ENCODE results near the gene PRKCSH.
"Not testable (repeated sequence)": the region's sequence is repeated elsewhere in the genome, so short reads cannot be mapped to it uniquely, and the experiment has no call there.

The PRKCSH gene

DNA sequence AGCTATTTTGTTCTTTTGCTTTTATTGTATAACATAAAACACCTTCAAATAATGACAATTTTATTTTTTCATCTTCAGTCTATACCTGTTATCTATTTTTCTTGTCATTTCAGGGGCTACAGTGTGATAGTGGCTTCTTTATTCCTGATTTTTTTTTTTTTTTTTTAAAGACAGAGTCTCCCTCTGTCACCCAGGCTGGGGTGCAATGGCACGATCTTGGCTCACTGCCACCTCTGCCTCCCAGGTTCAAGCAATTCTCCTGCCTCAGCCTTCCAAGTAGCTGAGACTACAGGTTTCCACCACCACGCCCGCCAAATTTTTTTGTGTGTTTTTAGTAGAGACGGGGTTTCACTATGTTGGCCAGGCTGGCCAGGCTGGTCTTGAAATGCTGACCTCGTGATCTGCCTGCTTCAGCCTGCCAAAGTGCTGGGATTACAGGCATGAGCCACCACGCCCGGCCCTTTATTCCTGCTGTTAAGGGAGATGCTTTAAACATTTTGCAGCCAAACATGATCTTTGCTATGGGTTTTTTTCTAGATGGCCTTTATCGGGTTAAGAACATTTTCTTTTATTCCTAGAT is 32.9 kb downstream of the PRKCSH start:
- not testable (repeated sequence) for H3K9me3 Mint-ChIP-seq; H3K27ac Mint-ChIP-seq; DNase-seq; H3K36me3 Mint-ChIP-seq (ENCODE audit: low read depth); ATAC-seq; H3K27me3 Mint-ChIP-seq; H3K4me1 Mint-ChIP-seq; H3K4me3 Mint-ChIP-seq

DNA sequence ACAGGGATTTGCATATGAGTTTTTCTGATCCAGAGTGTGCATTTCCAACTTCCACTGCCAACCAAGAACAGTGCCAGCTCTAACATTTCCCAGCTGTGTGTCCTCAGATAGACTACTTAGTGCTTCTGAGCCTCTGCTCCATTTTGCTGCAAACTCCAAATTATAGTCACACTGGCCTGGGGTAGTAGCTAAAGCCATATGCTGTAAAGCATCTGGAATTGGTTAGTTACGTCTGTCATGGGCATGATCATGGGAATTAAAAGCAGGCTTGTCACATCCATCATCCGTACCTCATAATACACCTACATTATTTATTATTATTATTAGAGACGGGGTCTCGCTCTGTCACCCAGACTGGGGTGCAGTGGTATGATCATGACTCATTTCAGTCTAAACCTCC is 38.3 kb downstream of the PRKCSH start:
- no peak for ATAC-seq
- Mint-ChIP-seq H3K4me1 (no peaks in the 10 kb centered on the region), H3K9me3 (no peaks in the 10 kb centered on the region), H3K4me3 (no peak overlapping the region), H3K27me3 (peaks cover 20% of the 10 kb centered on the region), H3K36me3 (ENCODE audit: low read depth) (no peaks in the 10 kb centered on the region), H3K27ac (no peak overlapping the region)
- no peak for DNase-seq

DNA sequence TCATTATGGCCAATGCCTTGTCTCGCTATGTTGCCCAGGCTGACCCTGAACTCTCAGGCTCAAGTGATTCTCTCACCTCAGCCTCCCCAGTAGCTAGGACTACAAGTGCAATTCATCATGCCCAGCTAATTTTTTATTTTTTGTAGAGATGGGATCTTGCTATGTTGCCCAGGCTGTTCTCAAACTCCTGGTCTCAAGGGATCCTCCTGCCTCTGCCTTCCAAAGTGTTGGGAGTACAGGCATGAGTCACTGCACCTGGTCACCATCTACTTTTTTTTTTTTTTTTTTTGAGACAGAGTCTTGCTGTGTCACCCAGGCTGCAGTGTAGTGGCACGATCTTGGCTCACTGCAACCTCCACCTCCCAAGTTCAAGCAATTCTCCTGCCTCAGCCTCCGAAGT is 39.9 kb downstream of the PRKCSH start:
- H3K27ac Mint-ChIP-seq; H3K9me3 Mint-ChIP-seq; H3K4me3 Mint-ChIP-seq; H3K36me3 Mint-ChIP-seq (ENCODE audit: low read depth); ATAC-seq; DNase-seq; H3K4me1 Mint-ChIP-seq: not testable (repeated sequence)
- H3K27me3 Mint-ChIP-seq, result peaks cover 26% of the 10 kb centered on the region

DNA sequence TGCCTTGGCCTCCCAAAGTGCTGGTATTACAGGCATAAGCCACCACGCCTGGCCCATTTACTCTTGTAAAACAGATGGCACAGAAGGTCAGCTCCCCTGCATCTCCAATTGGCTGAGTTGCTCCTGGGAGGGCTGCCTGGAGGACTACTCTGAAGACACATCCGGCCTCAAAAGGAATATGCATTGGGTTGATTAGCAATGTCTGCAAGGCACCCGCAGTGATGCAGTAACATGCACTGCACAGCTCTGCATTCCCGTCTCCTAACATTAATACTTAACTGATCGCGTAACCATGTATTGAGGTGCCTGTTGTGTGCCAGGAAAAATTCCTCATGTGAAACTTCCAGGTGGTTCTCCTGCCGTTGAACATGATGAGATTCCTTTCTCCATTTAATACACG is 40.4 kb downstream of the PRKCSH start:
- ATAC-seq (no peak), DNase-seq (no peak)
- Mint-ChIP-seq H3K27me3 (peaks cover 26% of the 10 kb centered on the region), H3K9me3 (no peaks in the 10 kb centered on the region), H3K36me3 (ENCODE audit: low read depth) (no peaks in the 10 kb centered on the region), H3K27ac (no peak overlapping the region), H3K4me1 (peaks cover 2% of the 10 kb centered on the region), H3K4me3 (no peak overlapping the region)

DNA sequence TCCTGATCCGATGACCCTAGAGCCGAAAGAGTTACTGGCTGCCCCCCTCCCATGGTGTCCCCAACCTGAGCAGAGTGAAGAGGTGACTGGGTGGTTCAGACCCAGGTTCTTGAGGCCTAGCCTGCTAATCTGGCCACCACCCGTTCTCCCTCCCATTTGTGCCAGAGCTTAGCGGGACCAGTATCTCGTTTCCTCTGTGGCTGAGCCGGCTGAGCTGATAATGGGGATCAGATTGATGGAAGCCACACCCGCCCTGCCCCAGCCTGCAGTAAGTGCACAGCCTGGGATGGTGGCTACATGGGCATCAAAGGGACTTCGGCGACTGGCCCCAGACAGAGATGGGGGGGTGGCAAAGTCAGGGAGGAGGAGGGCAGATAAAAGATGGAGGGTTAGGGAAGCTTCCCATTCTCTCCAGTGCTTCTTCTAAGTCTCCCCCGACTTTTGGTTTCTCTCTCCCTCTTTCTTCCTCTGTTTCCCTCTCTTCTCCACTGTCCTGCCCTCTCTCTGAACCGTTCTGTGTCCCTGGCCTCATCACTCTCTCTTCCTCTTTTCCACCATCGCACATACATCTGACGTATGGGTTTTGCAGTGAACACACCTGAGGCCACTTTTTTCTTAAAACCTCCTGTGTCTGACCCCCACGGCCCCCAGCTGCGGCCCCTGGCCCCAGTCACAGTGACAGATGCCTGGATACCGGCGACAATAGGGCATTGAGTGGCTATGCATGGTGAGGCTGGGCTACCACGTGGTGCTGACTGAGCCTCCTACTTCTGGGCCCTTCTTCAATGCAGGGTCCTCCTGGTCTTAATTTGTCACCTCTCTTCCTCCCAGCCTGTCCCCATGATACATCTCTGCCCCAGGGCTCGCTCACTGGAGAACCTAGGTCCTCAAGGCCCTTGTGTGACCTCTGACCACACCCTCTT is 43.0 kb downstream of the PRKCSH start:
- Mint-ChIP-seq H3K27ac (no peak overlapping the region), H3K4me1 (peaks cover 19% of the 10 kb centered on the region)
- ATAC-seq, result no peak

DNA sequence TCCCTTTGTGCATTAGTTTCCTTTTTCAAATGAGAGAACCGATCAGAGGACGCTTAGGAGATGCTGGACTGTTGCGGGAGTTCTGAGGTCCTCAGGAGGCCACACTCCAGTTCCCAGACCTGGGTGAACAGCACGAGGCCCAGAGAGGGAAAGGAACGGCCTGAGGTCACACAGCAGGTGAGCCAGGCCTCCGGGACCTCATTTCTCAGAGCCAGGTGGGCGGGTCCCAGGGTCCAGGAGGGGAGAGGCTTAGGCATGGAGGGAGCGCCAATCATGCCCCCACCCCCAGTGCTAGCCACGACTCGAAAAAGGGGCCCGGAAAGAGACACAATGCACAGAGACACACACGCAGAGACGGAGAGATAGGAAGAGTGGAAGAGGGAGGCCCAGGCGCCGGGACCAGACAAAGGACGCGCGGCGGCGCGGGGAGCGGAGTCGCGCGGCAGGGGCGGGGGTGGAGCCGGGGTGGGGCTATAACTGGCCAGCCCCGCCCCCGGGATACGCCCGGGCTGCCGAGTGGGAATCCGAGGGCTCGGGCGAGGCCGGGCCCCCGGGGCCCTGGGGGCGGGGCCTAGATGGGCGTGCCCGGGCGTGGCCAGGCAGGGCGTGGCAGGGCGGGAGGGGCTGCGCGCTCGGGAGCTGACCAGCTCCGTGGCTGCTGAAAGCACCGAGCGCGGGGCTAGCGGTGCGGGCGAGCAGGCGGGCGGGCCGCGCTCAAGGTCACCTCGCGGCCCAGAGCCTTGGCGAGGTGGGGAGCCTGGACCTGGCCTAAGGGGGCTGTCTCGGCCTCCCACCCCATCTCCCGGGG is 43.9 kb downstream of the PRKCSH start:
- peaks cover 31% of the 10 kb centered on the region for H3K27me3 Mint-ChIP-seq
- no peak overlapping the region for H3K27ac Mint-ChIP-seq
- ATAC-seq (no peak), DNase-seq (peak; percentile 56)
- H3K36me3 Mint-ChIP-seq (ENCODE audit: low read depth), result peaks cover 6% of the 10 kb centered on the region
- no peaks in the 10 kb centered on the region for H3K9me3 Mint-ChIP-seq
- H3K4me3 Mint-ChIP-seq, result no peak overlapping the region
- peaks cover 19% of the 10 kb centered on the region for H3K4me1 Mint-ChIP-seq

More for the DNA sequence above, 43.0 kb downstream of the PRKCSH start:
- Mint-ChIP-seq H3K36me3 (ENCODE audit: low read depth) (peaks cover 2% of the 10 kb centered on the region), H3K27me3 (peaks cover 31% of the 10 kb centered on the region), H3K4me3 (no peak overlapping the region), H3K9me3 (no peaks in the 10 kb centered on the region)
- no peak for DNase-seq

DNA sequence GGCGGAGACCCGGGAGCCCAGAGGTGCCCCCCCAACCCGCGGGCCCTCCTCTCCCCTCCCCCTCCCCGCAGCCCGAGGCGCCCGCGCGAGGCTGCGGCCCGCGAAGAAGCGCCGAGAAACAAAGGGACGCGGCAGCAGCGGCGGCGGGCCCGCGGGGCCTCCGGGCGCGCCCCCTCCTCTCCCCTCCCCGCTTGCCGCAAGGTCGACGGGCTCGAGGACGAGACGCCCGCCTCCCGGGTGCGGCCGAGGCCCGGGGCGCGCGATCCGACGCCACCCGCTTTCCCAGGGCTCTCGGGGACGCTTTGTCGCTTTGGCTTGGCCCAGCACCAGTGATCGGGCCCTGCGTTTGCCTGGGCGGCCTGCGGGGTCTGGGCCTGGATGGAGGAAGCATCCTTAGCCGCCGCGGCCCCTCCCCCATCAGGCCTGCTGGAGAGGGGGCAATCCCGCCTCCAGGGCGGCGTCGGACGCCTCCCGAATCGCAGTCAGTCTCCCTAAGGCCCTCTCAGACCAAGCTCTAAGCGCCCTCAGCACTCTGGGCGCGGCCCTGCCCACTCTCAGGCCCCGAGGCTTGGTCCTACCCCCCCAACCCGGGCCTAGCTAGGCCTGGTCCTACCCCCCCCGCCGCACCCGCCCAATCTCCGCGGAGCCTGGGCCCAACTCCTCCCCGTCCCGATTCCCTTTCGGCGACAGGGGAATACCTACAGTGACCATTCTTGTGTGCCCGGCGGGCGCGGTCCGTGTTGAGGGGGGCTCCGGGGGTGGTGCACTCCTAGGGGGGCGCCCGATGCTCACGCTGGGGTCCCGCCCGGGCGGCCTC is 44.7 kb downstream of the PRKCSH start:
- Mint-ChIP-seq H3K27ac (no peak overlapping the region), H3K9me3 (no peaks in the 10 kb centered on the region), H3K27me3 (peaks cover 31% of the 10 kb centered on the region), H3K4me3 (no peak overlapping the region), H3K4me1 (peaks cover 19% of the 10 kb centered on the region), H3K36me3 (ENCODE audit: low read depth) (peaks cover 6% of the 10 kb centered on the region)
- ATAC-seq, result no peak
- no peak for DNase-seq

DNA sequence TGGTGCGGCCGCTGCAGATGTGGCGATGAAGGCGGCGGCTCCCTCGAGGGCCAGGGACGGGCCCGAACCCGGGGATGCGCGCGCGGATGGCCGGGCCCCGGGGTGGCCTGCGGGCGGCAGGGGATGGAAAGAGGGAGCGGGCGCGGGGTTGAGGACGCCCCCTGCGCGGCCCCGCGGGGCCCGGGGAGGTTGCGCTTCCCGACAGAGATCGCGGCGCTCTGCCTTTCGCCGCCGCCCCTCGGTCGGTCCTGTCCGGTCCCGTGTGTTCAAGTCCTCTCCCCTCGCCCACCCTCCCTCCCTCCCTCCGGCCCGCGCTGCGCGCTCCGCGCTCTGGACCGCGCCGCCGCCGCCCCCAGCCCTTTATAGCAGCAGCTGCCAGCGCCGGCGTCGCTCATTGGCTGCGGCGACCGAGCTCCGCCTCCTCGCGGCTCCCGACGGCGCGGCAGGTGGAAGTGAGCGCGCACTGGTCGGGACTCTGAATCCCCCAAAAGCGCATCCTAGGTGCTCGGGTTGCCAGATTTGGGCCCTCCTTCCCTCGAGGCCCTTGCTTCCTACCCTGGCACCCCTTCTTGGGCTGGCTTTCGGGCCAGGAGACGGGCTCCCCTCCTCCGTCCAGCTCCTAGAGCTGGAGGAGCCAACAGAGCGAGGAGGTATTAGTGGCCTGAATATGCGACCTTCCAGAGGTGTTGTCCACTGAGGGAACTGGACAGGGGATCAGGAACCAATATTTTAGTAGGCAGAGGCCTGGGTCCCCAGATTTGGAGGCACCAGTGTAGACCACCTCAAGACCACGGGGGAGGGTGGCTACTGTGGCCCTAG is 45.5 kb downstream of the PRKCSH start, which contains the start of gene ELAVL3:
TSS of gene ELAVL3 (minus strand) at position 332 of the 819 bp plus-strand sequence. CDS start 438 bp downstream, outside the sequence.
- H3K9me3 Mint-ChIP-seq, result no peaks in the 10 kb centered on the region
- H3K4me3 Mint-ChIP-seq, result peak within 1 kb of the TSS; percentile 73
- peaks cover 6% of the 10 kb centered on the region for H3K36me3 Mint-ChIP-seq (ENCODE audit: low read depth)
- ATAC-seq (no peak), DNase-seq (no peak)
- H3K27me3 Mint-ChIP-seq, result peaks cover 31% of the 10 kb centered on the region
- peak within 1 kb of the TSS; percentile 76 for H3K27ac Mint-ChIP-seq
- H3K4me1 Mint-ChIP-seq, result peaks cover 19% of the 10 kb centered on the region

DNA sequence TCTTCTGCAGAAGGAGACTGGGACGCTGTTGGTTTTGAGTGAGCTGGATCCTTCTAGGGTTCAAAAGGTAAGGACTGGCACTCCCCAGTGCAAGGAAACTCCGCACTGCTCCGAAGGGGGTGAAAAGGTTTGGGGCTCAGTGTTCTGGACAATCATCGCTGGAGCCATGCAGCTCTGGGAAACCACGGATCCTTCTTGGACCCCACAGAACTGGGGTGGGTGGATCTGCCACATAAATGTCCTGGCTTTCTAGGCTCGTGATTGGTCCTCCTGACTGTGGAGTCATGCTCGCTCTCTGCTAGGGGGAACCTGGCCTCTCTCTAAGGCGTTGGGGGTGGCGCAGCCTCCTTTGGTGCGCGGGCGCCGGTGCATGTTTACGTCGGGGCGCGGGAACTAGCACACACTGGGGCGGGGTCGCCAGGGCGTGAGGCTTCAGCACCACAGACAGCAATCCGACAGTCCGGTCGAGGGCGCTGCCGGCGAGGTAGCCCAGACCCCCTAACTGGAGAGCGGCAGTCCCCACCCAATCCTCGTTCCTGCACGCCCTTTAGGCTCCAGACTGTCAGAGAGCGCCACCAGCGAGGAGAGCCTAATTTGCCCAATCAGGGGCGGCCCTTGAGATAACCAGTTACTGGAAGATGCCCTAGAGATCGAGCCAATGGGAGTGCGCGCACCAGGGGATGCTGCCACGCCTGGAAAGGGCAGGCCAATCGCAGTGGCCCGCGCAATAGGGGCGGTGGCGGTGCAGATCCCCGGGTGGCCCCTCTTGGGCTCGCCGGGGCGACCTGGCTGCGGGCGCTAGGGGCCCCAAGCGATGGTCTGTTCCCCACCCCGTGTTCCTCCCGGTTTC is 46.3 kb downstream of the PRKCSH start:
- H3K27ac Mint-ChIP-seq, result peak overlapping the region; percentile 76
- H3K27me3 Mint-ChIP-seq, result peaks cover 27% of the 10 kb centered on the region
- peak; percentile 89 for ATAC-seq
- H3K4me3 Mint-ChIP-seq, result peak overlapping the region; percentile 73
- H3K36me3 Mint-ChIP-seq (ENCODE audit: low read depth), result peaks cover 6% of the 10 kb centered on the region
- no peaks in the 10 kb centered on the region for H3K9me3 Mint-ChIP-seq
- H3K4me1 Mint-ChIP-seq, result peaks cover 19% of the 10 kb centered on the region
- DNase-seq, result peak; percentile 85

DNA sequence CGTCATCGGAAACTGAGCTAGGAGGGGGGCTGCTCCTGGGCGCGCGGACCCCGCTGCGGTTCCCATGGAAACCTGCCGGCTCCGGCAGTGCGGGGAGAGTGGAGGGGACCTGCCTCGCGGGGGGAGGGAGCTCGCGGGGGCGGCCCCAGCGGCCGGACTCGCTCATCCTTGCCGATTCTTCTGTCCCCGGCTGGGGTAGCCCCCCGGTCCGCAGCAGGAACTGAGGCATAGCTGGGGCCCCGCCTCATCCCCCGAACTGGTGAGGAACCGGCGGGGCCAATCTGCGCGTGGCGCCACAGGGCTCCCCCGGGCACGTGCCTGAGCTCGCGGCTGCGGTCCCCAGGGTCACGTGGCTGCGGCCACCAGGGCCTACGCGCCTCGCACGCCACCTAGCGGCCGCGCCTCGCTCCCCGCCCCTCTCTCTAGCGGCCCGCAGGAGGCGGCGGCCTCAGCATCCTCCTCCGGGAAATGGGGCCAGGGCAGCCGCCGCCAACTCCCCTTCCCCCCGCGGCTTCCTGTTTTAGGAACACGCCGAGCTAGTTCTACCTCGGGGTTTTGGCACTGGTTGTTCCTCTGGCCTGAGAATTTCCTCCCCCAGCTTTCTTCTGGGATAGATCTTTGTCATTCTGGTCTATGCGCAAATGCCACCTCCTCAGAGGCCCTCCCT is 47.1 kb downstream of the PRKCSH start:
- ATAC-seq (peak; percentile 65), DNase-seq (peak; percentile 93)
- H3K36me3 Mint-ChIP-seq (ENCODE audit: low read depth), result peaks cover 6% of the 10 kb centered on the region
- H3K4me3 Mint-ChIP-seq, result peak overlapping the region; percentile 73
- peaks cover 19% of the 10 kb centered on the region for H3K4me1 Mint-ChIP-seq
- H3K27ac Mint-ChIP-seq, result peak overlapping the region; percentile 76
- no peaks in the 10 kb centered on the region for H3K9me3 Mint-ChIP-seq
- peaks cover 23% of the 10 kb centered on the region for H3K27me3 Mint-ChIP-seq

DNA sequence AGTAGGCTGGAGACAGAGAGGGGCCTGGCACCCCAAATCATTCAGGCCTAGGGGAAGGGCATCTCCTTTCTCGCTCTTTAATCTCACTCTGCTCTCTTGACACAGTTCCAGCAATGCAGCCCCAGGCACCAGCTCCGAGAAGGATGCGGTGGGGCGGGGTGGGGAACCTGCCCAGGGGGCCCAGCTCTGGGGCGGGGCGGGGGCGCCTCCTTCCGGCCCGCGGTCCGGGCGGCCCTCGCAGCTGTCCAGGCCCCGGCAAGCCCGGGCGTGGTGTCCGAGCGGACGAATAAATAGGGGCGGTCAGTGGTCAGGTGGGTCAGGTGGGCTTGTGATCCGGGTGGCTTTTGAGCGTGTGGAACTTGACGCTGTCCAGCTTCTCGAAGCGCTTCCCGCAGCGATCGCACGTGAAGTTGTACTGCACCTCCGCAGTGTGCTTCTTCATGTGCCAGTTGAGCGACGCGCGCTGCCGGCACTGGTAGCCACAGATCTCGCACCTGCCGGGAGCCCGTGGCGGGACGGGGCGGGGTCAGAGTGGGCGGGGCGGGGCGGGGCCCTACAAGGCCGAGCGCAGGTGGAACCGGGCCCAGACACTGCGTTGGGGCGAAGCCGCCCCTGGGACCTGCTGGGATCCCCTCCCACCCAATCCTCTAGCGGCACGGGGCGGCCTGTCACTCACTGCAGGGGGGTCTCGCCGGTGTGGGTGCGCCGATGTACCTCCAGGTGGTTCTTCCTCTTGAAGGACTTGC is 48.1 kb downstream of the PRKCSH start:
- Mint-ChIP-seq H3K9me3 (no peaks in the 10 kb centered on the region), H3K27ac (no peak overlapping the region), H3K4me1 (peaks cover 19% of the 10 kb centered on the region), H3K36me3 (ENCODE audit: low read depth) (peaks cover 6% of the 10 kb centered on the region), H3K27me3 (peaks cover 19% of the 10 kb centered on the region), H3K4me3 (no peak overlapping the region)
- DNase-seq, result no peak
- ATAC-seq, result no peak
